NCI-H2107 (cell line): ENCODE data around the gene PRDM2.

Experiments
- DNase-seq: peaks from one replicate; lab custom pipeline; 2025; lab: John Stamatoyannopoulos, UW

PRDM2 gene

GRCh38 chr1:13813398-13814012 is 113.5 kb downstream of the PRDM2 start:
- no peak for DNase-seq

- DNase-seq: no peak
Observed at GRCh38 chr1:13814131-13814530, 114.1 kb downstream of the PRDM2 start.

GRCh38 chr1:13816016-13816760 is 116.2 kb downstream of the PRDM2 start:
- DNase-seq: no peak

GRCh38 chr1:13817906-13818305 is 117.9 kb downstream of the PRDM2 start:
- no peak for DNase-seq

GRCh38 chr1:13818926-13819325 is 118.9 kb downstream of the PRDM2 start:
- DNase-seq: no peak

- no peak for DNase-seq
Observed at GRCh38 chr1:13819642-13820041, 119.7 kb downstream of the PRDM2 start.

- no peak for DNase-seq
Observed at GRCh38 chr1:13820055-13820454, 120.1 kb downstream of the PRDM2 start.

- DNase-seq: no peak
Observed at GRCh38 chr1:13820456-13820855, 120.5 kb downstream of the PRDM2 start.

GRCh38 chr1:13823126-13823880 is 123.3 kb downstream of the PRDM2 start:
- no peak for DNase-seq

GRCh38 chr1:13823936-13824335 is 123.9 kb downstream of the PRDM2 start:
- DNase-seq: no peak

- no peak for DNase-seq
Observed at GRCh38 chr1:13824626-13825025, 124.6 kb downstream of the PRDM2 start.

- DNase-seq: no peak
Observed at GRCh38 chr1:13825033-13825432, 125.0 kb downstream of the PRDM2 start.

GRCh38 chr1:13826009-13826408 is 126.0 kb downstream of the PRDM2 start:
- no peak for DNase-seq

GRCh38 chr1:13826591-13826990 is 126.6 kb downstream of the PRDM2 start:
- DNase-seq: no peak

GRCh38 chr1:13828454-13829151 is 128.6 kb downstream of the PRDM2 start:
- no peak for DNase-seq

- DNase-seq: no peak
Observed at GRCh38 chr1:13829152-13829769, 129.3 kb downstream of the PRDM2 start.

GRCh38 chr1:13830170-13830569 is 130.2 kb downstream of the PRDM2 start:
- DNase-seq: no peak

GRCh38 chr1:13830616-13831280 is 130.8 kb downstream of the PRDM2 start:
- no peak for DNase-seq

- DNase-seq: no peak
Observed at GRCh38 chr1:13832100-13832499, 132.1 kb downstream of the PRDM2 start.

- peak; percentile 61 for DNase-seq
Observed at GRCh38 chr1:13832536-13832935, 132.5 kb downstream of the PRDM2 start.

- DNase-seq: no peak
Observed at GRCh38 chr1:13836136-13836535, 136.1 kb downstream of the PRDM2 start.
